GM12878 (cell line): ENCODE data around the gene TREML1. TPM values are rescaled to one million over a fixed set of nuclear protein-coding genes. Genes with fewer than 3 reads are reported as not detected.

Source experiments
- ATAC-seq: fragments of 200-7000 bp; cut with Tn5 transposase; 3 replicates; pipeline ENCODE4 v1.9.1; 2020; ENCODE audit warnings: mild to moderate bottlenecking, moderate library complexity
- BruUV-seq: library from RNA; stranded (reverse); fragments of 400-500 nt; replicated peaks from 2 replicates; lab custom pipeline; 2021; lab: Mats Ljungman, UMichigan
- CTCF ChIA-PET: fragments of 300-600 bp; sonication (Branson Sonifier 250); formaldehyde crosslinking; extraction: SDS; loops from one replicate; lab custom pipeline; 2021; ENCODE audit warnings: inconsistent platforms; lab: Yijun Ruan, JAX
- POLR2A ChIA-PET: fragments of 350-600 bp; formaldehyde crosslinking; extraction: SDS; loops from one replicate; lab custom pipeline; 2021; ENCODE audit warnings: inconsistent platforms; lab: Charles Lee
- RAD21 ChIA-PET: fragments of 300-600 bp; sonication (Branson Sonifier 250); formaldehyde crosslinking; loops from one replicate; lab custom pipeline; 2023; ENCODE audit warnings: antibody characterized with exemption; ENCODE audit not compliant: unreplicated experiment; lab: Charles Lee
- SMC1A ChIA-PET: fragments of 300-600 bp; sonication (Branson Sonifier 250); formaldehyde crosslinking; loops from one replicate; lab custom pipeline; 2023; ENCODE audit not compliant: unreplicated experiment, uncharacterized antibody; lab: Charles Lee
- DNase-seq: peaks from one replicate; pipeline ENCODE4 v3.0.0-alpha.2; 2011; ENCODE audit warnings: low read depth, low spot score
- FAIRE-seq: peaks from 3 replicates; lab custom pipeline; 2011; peaks lifted over from hg19 to GRCh38; lab: Jason Lieb, UNC
- H2AFZ ChIP-seq: 2 replicates; pipeline ENCODE4 v1.6.0; 2011; ENCODE audit warnings: low read depth, low read length, control low read depth; ENCODE audit not compliant: control insufficient read depth
- H3K27ac ChIP-seq: 2 replicates; pipeline ENCODE4 v1.5.1; 2011; ENCODE audit warnings: control low read depth; ENCODE audit not compliant: control insufficient read depth, insufficient read depth
- H3K27me3 ChIP-seq, 2 experiments: replicated peaks in 1 of 2; 2 replicates each; pipeline versions ENCODE4 v1.6.0 to v1.6.1; 2011; ENCODE audit warnings: low read length in 1 of 2; ENCODE audit not compliant: control insufficient read depth in 2 of 2, insufficient read depth in 2 of 2
- H3K36me3 ChIP-seq, 2 experiments: 2 replicates each; pipeline ENCODE4 v1.5.1; 2011; ENCODE audit warnings: low read length in 1 of 2; ENCODE audit not compliant: control insufficient read depth in 2 of 2, insufficient read depth in 2 of 2
- H3K4me1 ChIP-seq: 2 replicates; pipeline ENCODE4 v1.6.1; 2011; ENCODE audit warnings: mild to moderate bottlenecking, low read length, moderate library complexity, mixed read lengths; ENCODE audit not compliant: control insufficient read depth, insufficient read depth
- H3K4me2 ChIP-seq: 2 replicates; pipeline ENCODE4 v1.6.0; 2011; ENCODE audit warnings: control low read depth; ENCODE audit not compliant: control insufficient read depth, insufficient read depth
- H3K4me3 ChIP-seq: fragments of 200-600 bp; sonication (generic); 2 replicates; pipeline ENCODE4 v1.5.1; 2016
- H3K79me2 ChIP-seq: 2 replicates; pipeline ENCODE4 v1.6.0; 2011; ENCODE audit warnings: low read length; ENCODE audit not compliant: control insufficient read depth, insufficient read depth
- H3K9ac ChIP-seq: 2 replicates; pipeline ENCODE4 v1.8.0; 2011; ENCODE audit warnings: low read length, control low read depth, mixed read lengths; ENCODE audit not compliant: control insufficient read depth, insufficient read depth
- H3K9me3 ChIP-seq: replicated peaks from 3 replicates; pipeline ENCODE4 v1.5.1; 2011; ENCODE audit warnings: mild to moderate bottlenecking, low read length; ENCODE audit not compliant: control insufficient read depth, insufficient read depth
- H4K20me1 ChIP-seq: 2 replicates; pipeline ENCODE4 v1.6.0; 2011; ENCODE audit not compliant: control insufficient read depth, insufficient read depth
- BRCA1 ChIP-seq: IDR thresholded peaks from 2 replicates; pipeline ENCODE4 v1.6.1; 2011; ENCODE audit warnings: low read depth, low read length, improper control_type of control experiment
- CBFB ChIP-seq: IDR thresholded peaks from 2 replicates; pipeline ENCODE4 v1.6.1; 2016; ENCODE audit warnings: antibody characterized with exemption, low read depth
- NR2F1 ChIP-seq: fragments of 450-650 bp; conservative IDR thresholded peaks from 2 replicates; pipeline ENCODE4 v1.6.1; 2017; ENCODE audit warnings: mild to moderate bottlenecking
- RUNX3 ChIP-seq: IDR thresholded peaks from 2 replicates; pipeline ENCODE4 v1.6.1; 2012; ENCODE audit warnings: low read length, inconsistent platforms
- WGBS: methylation state at CpG from one replicate; pipeline ENCODE4 v1.1.6; 2016; ENCODE audit warnings: low lambda C conversion rate; ENCODE audit not compliant: insufficient replicate concordance, insufficient coverage; ENCODE audit errors: missing lambda C conversion rate; 5-methylcytosine and 5-hydroxymethylcytosine counted together
- in situ Hi-C: fragments of 300-500 bp; cut with MboI; formaldehyde crosslinking; loops from 9 replicates; pipeline ENCODE4 v1.14.3; 2018; ENCODE audit warnings: mixed read lengths
- intact Hi-C: fragments of 100-400 bp; cut with micrococcal nuclease; formaldehyde crosslinking; loops from one replicate; pipeline ENCODE4 v1.14.2; 2022; ENCODE audit not compliant: unreplicated experiment
- polyA plus RNA-seq, 11 experiments: library from polyadenylated mRNA; depleted of rRNA in 4 of 11; unstranded in 6 of 11; stranded (reverse) in 5 of 11; fragments of >200 nt; fragmentation: Nextera tagmentation in 4 of 11; fragmentation: Illumina TruSeq in 1 of 11; extraction: Ambion mirVana in 4 of 11; extraction: Trizol in 1 of 11; gene quantifications; 1 replicate in 1 of 11; 2 replicates in 10 of 11; pipeline versions ENCODE4 v1.2.1 to v1.2.3, GENCODE V29; 2011 to 2016; ENCODE audit warnings: inconsistent platforms in 2 of 11, missing spikeins in 2 of 11, low read depth in 1 of 11
- total RNA-seq, 4 experiments: library from RNA; depleted of rRNA in 3 of 4; stranded (reverse); fragments of >200 nt in 3 of 4; fragmentation: Illumina TruSeq in 1 of 4; extraction: Trizol in 1 of 4; gene quantifications; 2 replicates each; pipeline versions ENCODE4 v1.2.1 to v1.2.3, GENCODE V29; 2013 to 2021
- TF ChIP-seq, protein P1 (sequence below): IDR thresholded peaks from 2 replicates; pipeline ENCODE4 v1.6.1; 2012; ENCODE audit warnings: mild to moderate bottlenecking, low read depth, low read length
- TF ChIP-seq, protein P2 (sequence below): fragments of 450-650 bp; IDR thresholded peaks from 2 replicates; pipeline ENCODE4 v1.6.1; 2017; ENCODE audit warnings: borderline replicate concordance

Gene TREML1
- total and polyA plus RNA-seq, 10 of the 15 experiments (the other 5 are each of a cell fraction or from before 2014, with no cell fraction given): 0.21 TPM; not detected in 9

DNA sequence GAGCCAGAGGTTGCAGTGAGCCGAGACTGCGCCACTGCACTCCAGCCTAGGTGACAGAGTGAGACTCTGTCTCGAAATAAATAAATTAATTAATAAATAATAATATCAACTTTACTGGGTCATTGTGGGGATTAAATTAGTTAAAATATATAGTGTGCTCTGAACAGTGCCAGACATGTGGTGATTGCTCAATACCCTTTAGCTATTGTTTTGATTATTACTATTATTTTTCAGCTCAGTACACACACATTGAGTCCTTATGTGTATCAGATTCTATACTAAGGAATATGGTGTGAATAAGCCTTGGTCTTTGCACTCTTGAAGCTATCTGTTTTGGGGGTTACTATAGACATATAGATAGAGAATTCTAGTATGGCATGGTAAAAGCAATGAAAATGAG, 28.9 kb downstream of the TREML1 start:
- POLR2A ChIA-PET: no interaction called here
- no peaks in the 10 kb centered on the region for H3K4me1 ChIP-seq
- no peaks in the 10 kb centered on the region for H3K36me3 ChIP-seq
- no peak for DNase-seq
- no peak overlapping the region for H3K9ac ChIP-seq
- no TSS peak for BruUV-seq
- H2AFZ ChIP-seq: no peak overlapping the region
- TF ChIP-seq, protein P1, sequence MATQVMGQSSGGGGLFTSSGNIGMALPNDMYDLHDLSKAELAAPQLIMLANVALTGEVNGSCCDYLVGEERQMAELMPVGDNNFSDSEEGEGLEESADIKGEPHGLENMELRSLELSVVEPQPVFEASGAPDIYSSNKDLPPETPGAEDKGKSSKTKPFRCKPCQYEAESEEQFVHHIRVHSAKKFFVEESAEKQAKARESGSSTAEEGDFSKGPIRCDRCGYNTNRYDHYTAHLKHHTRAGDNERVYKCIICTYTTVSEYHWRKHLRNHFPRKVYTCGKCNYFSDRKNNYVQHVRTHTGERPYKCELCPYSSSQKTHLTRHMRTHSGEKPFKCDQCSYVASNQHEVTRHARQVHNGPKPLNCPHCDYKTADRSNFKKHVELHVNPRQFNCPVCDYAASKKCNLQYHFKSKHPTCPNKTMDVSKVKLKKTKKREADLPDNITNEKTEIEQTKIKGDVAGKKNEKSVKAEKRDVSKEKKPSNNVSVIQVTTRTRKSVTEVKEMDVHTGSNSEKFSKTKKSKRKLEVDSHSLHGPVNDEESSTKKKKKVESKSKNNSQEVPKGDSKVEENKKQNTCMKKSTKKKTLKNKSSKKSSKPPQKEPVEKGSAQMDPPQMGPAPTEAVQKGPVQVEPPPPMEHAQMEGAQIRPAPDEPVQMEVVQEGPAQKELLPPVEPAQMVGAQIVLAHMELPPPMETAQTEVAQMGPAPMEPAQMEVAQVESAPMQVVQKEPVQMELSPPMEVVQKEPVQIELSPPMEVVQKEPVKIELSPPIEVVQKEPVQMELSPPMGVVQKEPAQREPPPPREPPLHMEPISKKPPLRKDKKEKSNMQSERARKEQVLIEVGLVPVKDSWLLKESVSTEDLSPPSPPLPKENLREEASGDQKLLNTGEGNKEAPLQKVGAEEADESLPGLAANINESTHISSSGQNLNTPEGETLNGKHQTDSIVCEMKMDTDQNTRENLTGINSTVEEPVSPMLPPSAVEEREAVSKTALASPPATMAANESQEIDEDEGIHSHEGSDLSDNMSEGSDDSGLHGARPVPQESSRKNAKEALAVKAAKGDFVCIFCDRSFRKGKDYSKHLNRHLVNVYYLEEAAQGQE: no peak
- TF ChIP-seq NR2F1 (no peak), RUNX3 (no peak), BRCA1 (no peak), CBFB (no peak)
- TF ChIP-seq, protein P2, sequence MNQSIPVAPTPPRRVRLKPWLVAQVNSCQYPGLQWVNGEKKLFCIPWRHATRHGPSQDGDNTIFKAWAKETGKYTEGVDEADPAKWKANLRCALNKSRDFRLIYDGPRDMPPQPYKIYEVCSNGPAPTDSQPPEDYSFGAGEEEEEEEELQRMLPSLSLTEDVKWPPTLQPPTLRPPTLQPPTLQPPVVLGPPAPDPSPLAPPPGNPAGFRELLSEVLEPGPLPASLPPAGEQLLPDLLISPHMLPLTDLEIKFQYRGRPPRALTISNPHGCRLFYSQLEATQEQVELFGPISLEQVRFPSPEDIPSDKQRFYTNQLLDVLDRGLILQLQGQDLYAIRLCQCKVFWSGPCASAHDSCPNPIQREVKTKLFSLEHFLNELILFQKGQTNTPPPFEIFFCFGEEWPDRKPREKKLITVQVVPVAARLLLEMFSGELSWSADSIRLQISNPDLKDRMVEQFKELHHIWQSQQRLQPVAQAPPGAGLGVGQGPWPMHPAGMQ: no peak
- H3K27ac ChIP-seq: no peak overlapping the region
- SMC1A ChIA-PET: interaction anchor here (0.5 to 1.3 kb wide), 3 partner anchors 11 to 13 kb away, joined by 3 read pairs; no protein-coding TSS in a partner anchor
- H3K4me2 ChIP-seq: no peak overlapping the region
- RAD21 ChIA-PET: interaction anchor here (0.8 kb wide), 1 partner anchor 15 kb away, joined by 3 read pairs; no protein-coding TSS in a partner anchor
- FAIRE-seq: no peak
- 48% methylated on average over 3 of the region's 3 CpGs for WGBS
- in situ Hi-C loops: no loop called here
- CTCF ChIA-PET: interaction anchor here (0.5 to 1.5 kb wide), 5 partner anchors 9 to 57 kb away, joined by 3 to 6 read pairs (median 3); no protein-coding TSS in a partner anchor
- no peaks in the 10 kb centered on the region for H3K79me2 ChIP-seq
- ATAC-seq: no peak
- no peaks in the 10 kb centered on the region for H4K20me1 ChIP-seq
- H3K27me3 ChIP-seq: no peaks in the 10 kb centered on the region
- H3K4me3 ChIP-seq: no peak overlapping the region
- H3K9me3 ChIP-seq: no peaks in the 10 kb centered on the region
- intact Hi-C loops: no loop called here
